H1 (cell line): ENCODE measurements around the gene NOL4L. TPM values are rescaled to one million over a fixed set of nuclear protein-coding genes. Genes with fewer than 3 reads are reported as not detected.

Source experiments
- CREB1 ChIP-seq: IDR thresholded peaks from 2 replicates; pipeline ENCODE4 v1.6.1; 2012; ENCODE audit warnings: inconsistent platforms
- NRF1 ChIP-seq: IDR thresholded peaks from 2 replicates; pipeline ENCODE4 v1.6.1; 2011; ENCODE audit warnings: mild to moderate bottlenecking, low read depth, low read length, improper control_type of control experiment
- RNF2 ChIP-seq: fragments of 200-900, 300-1000 bp; sonication (generic); IDR thresholded peaks from 2 replicates; pipeline ENCODE4 v1.7.1; 2016; ENCODE audit warnings: borderline replicate concordance, low read depth, mild to moderate bottlenecking, antibody characterized with exemption, low read length; ENCODE audit not compliant: poor library complexity, severe bottlenecking; ENCODE audit errors: missing control alignments
- SP1 ChIP-seq: IDR thresholded peaks from 2 replicates; pipeline ENCODE4 v1.6.1; 2011; ENCODE audit warnings: low read depth, low read length
- USF2 ChIP-seq: IDR thresholded peaks from 2 replicates; pipeline ENCODE4 v1.6.1; 2011; ENCODE audit warnings: low read length, improper control_type of control experiment
- polyA plus RNA-seq, 7 experiments: library from polyadenylated mRNA; depleted of rRNA in 3 of 7; stranded (reverse) in 5 of 7; unstranded in 2 of 7; fragments of >200 nt in 5 of 7; fragments of 200-250 nt in 2 of 7; gene quantifications; 1 replicate in 5 of 7; 2 replicates in 1 of 7; 4 replicates in 1 of 7; pipeline versions ENCODE4 v1.2.1 to v1.2.3, GENCODE V29; 2011 to 2013; ENCODE audit warnings: missing spikeins in 2 of 7, mixed read lengths in 2 of 7
- total RNA-seq: library from RNA; stranded (reverse); fragmentation: NEBNext Ultra II Directional; extraction: Animal tissue kit (Norgen Biotek cat#: 25700); gene quantifications from 2 replicates; pipeline ENCODE4 v1.2.1, GENCODE V29; 2021

NOL4L gene
- total and polyA plus RNA-seq, 2 of the 8 experiments (the other 6 are each of a cell fraction or from before 2014, with no cell fraction given) = 15.3 to 23.7 TPM

DNA sequence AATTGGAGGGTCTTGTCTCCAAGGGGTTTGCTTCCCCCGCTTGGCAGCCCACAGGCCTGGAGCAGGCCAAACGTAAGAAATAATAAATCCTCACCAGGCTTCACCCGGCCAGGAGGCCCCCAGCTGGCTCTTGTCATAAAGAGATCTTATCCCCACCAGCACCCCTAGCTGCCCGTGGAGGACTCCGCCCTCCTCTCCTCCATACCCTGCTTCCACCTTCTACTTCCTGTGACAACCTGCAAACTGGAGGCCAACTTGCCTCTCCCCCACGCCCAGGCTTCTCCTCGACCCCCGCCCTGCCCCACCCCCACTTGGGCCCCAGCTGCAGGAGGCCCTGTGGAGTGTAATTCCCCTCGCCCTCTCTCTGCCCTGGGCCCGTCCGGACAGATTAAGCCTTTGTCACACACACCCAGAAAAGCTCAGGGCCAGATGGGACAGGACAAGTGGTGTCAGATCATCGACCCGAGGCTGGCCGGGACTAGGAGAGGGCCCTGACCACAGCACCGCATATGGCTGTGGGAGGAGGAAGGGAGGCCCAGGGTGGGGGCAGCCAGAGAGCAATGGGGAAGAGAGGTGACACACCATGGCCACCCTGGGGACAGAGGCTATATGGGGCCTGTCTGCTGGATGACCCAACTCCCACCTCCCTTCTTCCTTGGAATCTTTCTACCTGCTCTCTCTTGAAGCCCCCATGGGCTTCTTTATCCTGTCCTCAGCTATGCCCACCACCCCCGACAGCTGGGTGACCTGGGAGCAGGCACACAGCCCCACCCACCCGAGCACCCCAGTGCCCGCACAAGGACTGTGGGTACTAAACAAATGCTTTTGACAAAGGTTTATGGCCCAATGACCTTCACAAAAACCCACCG, 3.9 kb downstream of the NOL4L start (continued):
- TF ChIP-seq NRF1 (no peak), USF2 (no peak), SP1 (no peak), RNF2 (no peak), CREB1 (no peak)
